LNCAP (cell line): ENCODE results near the gene LNPEP.

Source experiments
- CTCF ChIP-seq: fragments of 450-650 bp; IDR thresholded peaks from 2 replicates; pipeline ENCODE4 v1.5.1; 2017; ENCODE audit warnings: mild to moderate bottlenecking

LNPEP gene

GRCh38 chr5:96919754-96920197 lies 16.1 kb upstream of the LNPEP start:
- TF ChIP-seq CTCF = no peak

- no peak for TF ChIP-seq CTCF
These were observed 15.0 kb upstream of the LNPEP start for GRCh38 chr5:96920744-96921355.

- no peak for TF ChIP-seq CTCF
These were observed 13.2 kb upstream of the LNPEP start for GRCh38 chr5:96922499-96923244.

- TF ChIP-seq CTCF = no peak
These were observed 11.8 kb upstream of the LNPEP start for GRCh38 chr5:96924016-96924443.

GRCh38 chr5:96926276-96926675 lies 9.6 kb upstream of the LNPEP start:
- no peak for TF ChIP-seq CTCF

GRCh38 chr5:96927008-96927407 lies 8.9 kb upstream of the LNPEP start:
- TF ChIP-seq CTCF = no peak

- TF ChIP-seq CTCF = no peak
These were observed 6.8 kb upstream of the LNPEP start for GRCh38 chr5:96928931-96929708.
